ENCODE data around the gene GSS.

GRCh38 chr20:34953960-34954359 lies 1.6 kb downstream of the GSS start:
- no peak for TF ChIP-seq POLR2AphosphoS5 (IDR thresholded peaks at IDR 0.05)
- TF ChIP-seq POLR2A (IDR thresholded peaks at IDR 0.05): no peak
- no peak for TF ChIP-seq EP300 (IDR thresholded peaks at IDR 0.05)

Measured in gastroesophageal sphincter (tissue), 2 donors.